K562 (cell line): ENCODE data around the gene PLEKHA7. TPM values are rescaled to one million over a fixed set of nuclear protein-coding genes. Genes with fewer than 3 reads are reported as not detected.

Source experiments
- ATAC-seq: fragments of 200-7000 bp; cut with Tn5 transposase; 3 replicates; pipeline ENCODE4 v1.9.1; 2020; ENCODE audit warnings: moderate library complexity
- BruUV-seq: library from RNA; stranded (reverse); fragments of 400-500 nt; replicated peaks from 2 replicates; lab custom pipeline; 2021; lab: Mats Ljungman, UMichigan
- CTCF ChIA-PET: fragments of 300-600 bp; formaldehyde crosslinking; extraction: SDS; loops from one replicate; lab custom pipeline; 2021; ENCODE audit warnings: low intra/inter-chr PET ratio; lab: Yijun Ruan, JAX
- POLR2A ChIA-PET: fragments of 300-600, 350-650 bp; sonication (Branson Sonifier 250); formaldehyde crosslinking; extraction: SDS; loops from one replicate; lab custom pipeline; 2021; ENCODE audit warnings: antibody characterized with exemption, inconsistent platforms; lab: Yijun Ruan, JAX
- DNase-seq, 4 experiments: peaks; one replicate each; pipeline versions ENCODE4 v3.0.0 to v3.0.0-alpha.2; 2011 to 2018; ENCODE audit warnings: low spot score in 3 of 4, mixed read lengths in 3 of 4; ENCODE audit errors: extremely low read depth in 1 of 4
- FAIRE-seq: peaks from 2 replicates; lab custom pipeline; 2011; peaks lifted over from hg19 to GRCh38; lab: Jason Lieb, UNC
- H2AFZ ChIP-seq: 2 replicates; pipeline ENCODE4 v1.6.0; 2011; ENCODE audit warnings: low read depth, low read length, control low read depth, inconsistent platforms
- H3K27ac ChIP-seq: fragments of 200-600 bp; 3 replicates; pipeline ENCODE4 v1.8.0; 2011; ENCODE audit warnings: low read depth, mild to moderate bottlenecking, control low read depth, inconsistent platforms, low read length, moderate library complexity, mixed read lengths; ENCODE audit errors: extremely low read depth
- H3K27me3 ChIP-seq, 2 experiments: fragments of 300-600 bp in 1 of 2; 2 replicates in 1 of 2; 3 replicates in 1 of 2; pipeline versions ENCODE4 v1.6.0 to v1.8.0; 2011; ENCODE audit warnings: inconsistent platforms in 2 of 2, low read length in 2 of 2, mild to moderate bottlenecking in 1 of 2, mixed read lengths in 1 of 2, moderate library complexity in 1 of 2; ENCODE audit not compliant: control insufficient read depth in 2 of 2, insufficient read depth in 2 of 2
- H3K36me3 ChIP-seq: fragments of 300-600 bp; 3 replicates; pipeline ENCODE4 v1.8.0; 2011; ENCODE audit warnings: mild to moderate bottlenecking, low read length, inconsistent platforms; ENCODE audit not compliant: control insufficient read depth, insufficient read depth
- H3K4me1 ChIP-seq, 2 experiments: fragments of 200-600 bp in 1 of 2; replicated peaks in 1 of 2; 2 replicates in 1 of 2; 3 replicates in 1 of 2; pipeline versions ENCODE4 v1.5.1 to v1.8.0; 2011; ENCODE audit warnings: inconsistent platforms in 2 of 2, low read length in 2 of 2, mild to moderate bottlenecking in 1 of 2, mixed read lengths in 1 of 2, moderate library complexity in 1 of 2; ENCODE audit not compliant: control insufficient read depth in 2 of 2, insufficient read depth in 2 of 2
- H3K4me2 ChIP-seq: 2 replicates; pipeline ENCODE4 v1.6.1; 2011; ENCODE audit warnings: low read length, control low read depth, inconsistent platforms, mixed read lengths; ENCODE audit not compliant: insufficient read depth
- H3K4me3 ChIP-seq: fragments of 200-600 bp; sonication (generic), shearing (Covaris generic); 2 replicates; pipeline ENCODE4 v1.5.1; 2016; ENCODE audit warnings: control low read depth, inconsistent platforms
- H3K79me2 ChIP-seq: fragments of 200-600 bp; 3 replicates; pipeline ENCODE4 v1.8.0; 2011; ENCODE audit warnings: low read length, inconsistent platforms; ENCODE audit not compliant: control insufficient read depth, insufficient read depth
- H3K9ac ChIP-seq, 2 experiments: 2 replicates each; pipeline versions ENCODE4 v1.6.0 to v1.6.1; 2011; ENCODE audit warnings: low read depth in 2 of 2, low read length in 2 of 2, control low read depth in 1 of 2, inconsistent platforms in 1 of 2, mild to moderate bottlenecking in 1 of 2, mixed read lengths in 1 of 2; ENCODE audit not compliant: insufficient read depth in 1 of 2
- H3K9me1 ChIP-seq: one replicate; pipeline ENCODE4 v1.6.0; 2011; ENCODE audit warnings: inconsistent platforms, mild to moderate bottlenecking, low read length, moderate library complexity; ENCODE audit not compliant: control insufficient read depth, insufficient read depth
- H3K9me3 ChIP-seq: replicated peaks from 2 replicates; pipeline ENCODE4 v1.5.1; 2011; ENCODE audit warnings: low read depth, low read length, inconsistent platforms; ENCODE audit not compliant: control insufficient read depth, insufficient read depth
- H4K20me1 ChIP-seq: replicated peaks from 2 replicates; pipeline ENCODE4 v1.6.1; 2011; ENCODE audit warnings: low read length, inconsistent platforms, mixed read lengths; ENCODE audit not compliant: control insufficient read depth, insufficient read depth
- C11orf30 ChIP-seq: fragments of 450-650 bp; IDR thresholded peaks from 2 replicates; pipeline ENCODE4 v1.6.1; 2016; ENCODE audit warnings: low read depth, mild to moderate bottlenecking
- CXXC5 ChIP-seq: fragments of 250-450 bp; sonication (Bioruptor Pico); IDR thresholded peaks from 2 replicates; pipeline ENCODE4 v1.8.0; 2022; ENCODE audit warnings: inconsistent platforms, mild to moderate bottlenecking, moderate library complexity
- EZH2 ChIP-seq: IDR thresholded peaks from 2 replicates; pipeline ENCODE4 v1.6.1; 2012; ENCODE audit warnings: low read depth, mild to moderate bottlenecking, inconsistent platforms, low read length, borderline replicate concordance
- HDAC1 ChIP-seq, 2 experiments: fragments of 450-650 bp; IDR thresholded peaks; 2 replicates each; pipeline ENCODE4 v1.6.1; 2016 to 2017; ENCODE audit warnings: inconsistent platforms in 1 of 2, mild to moderate bottlenecking in 1 of 2, moderate library complexity in 1 of 2
- MTA2 ChIP-seq: fragments of 450-650 bp; IDR thresholded peaks from 2 replicates; pipeline ENCODE4 v1.6.1; 2016; ENCODE audit warnings: low read depth
- PCBP1 ChIP-seq: fragments of 200-400 bp; formaldehyde crosslinking; IDR thresholded peaks from 2 replicates; pipeline ENCODE4 v1.6.1; 2018; ENCODE audit warnings: mild to moderate bottlenecking, low read depth, low read length; ENCODE audit not compliant: poor library complexity, severe bottlenecking
- PHTF2 ChIP-seq: fragments of 250-450 bp; sonication (Bioruptor Pico); IDR thresholded peaks from 2 replicates; pipeline ENCODE4 v1.5.0; 2021; ENCODE audit warnings: mild to moderate bottlenecking
- RERE ChIP-seq: sonication (generic); formaldehyde crosslinking; IDR thresholded peaks from 2 replicates; pipeline ENCODE4 v1.8.0; 2023; ENCODE audit warnings: missing genetic modification reagents, mild to moderate bottlenecking, borderline replicate concordance
- RNF2 ChIP-seq: sonication (generic); IDR thresholded peaks from 2 replicates; pipeline ENCODE4 v1.6.1; 2016
- TEAD4 ChIP-seq, 2 experiments: sonication (generic) in 1 of 2; formaldehyde crosslinking in 1 of 2; IDR thresholded peaks; 2 replicates each; pipeline versions ENCODE4 v1.6.1 to v1.8.0; 2012 to 2022; ENCODE audit warnings: borderline replicate concordance in 1 of 2, inconsistent platforms in 1 of 2, low read length in 1 of 2, mild to moderate bottlenecking in 1 of 2, missing genetic modification reagents in 1 of 2
- ZNF282 ChIP-seq: sonication (generic); formaldehyde crosslinking; IDR thresholded peaks from 2 replicates; pipeline ENCODE4 v1.8.1; 2023; ENCODE audit warnings: missing genetic modification reagents
- ZNF699 ChIP-seq: fragments of 250-450 bp; sonication (Bioruptor Pico); IDR thresholded peaks from 2 replicates; pipeline ENCODE4 v1.8.0; 2021; ENCODE audit warnings: mild to moderate bottlenecking, moderate library complexity; ENCODE audit not compliant: insufficient replicate concordance
- WGBS: fragments of 100-300 bp; shearing (Covaris generic); methylation state at CpG from one replicate; pipeline ENCODE4 v1.1.6; 2016; ENCODE audit warnings: low coverage, mixed read lengths; ENCODE audit not compliant: insufficient coverage; ENCODE audit errors: missing lambda C conversion rate; 5-methylcytosine and 5-hydroxymethylcytosine counted together
- in situ Hi-C: fragments of 300-500 bp; cut with MboI; formaldehyde crosslinking; loops from 4 replicates; pipeline ENCODE4 v1.15.0; 2018; ENCODE audit warnings: inconsistent platforms, mixed read lengths
- intact Hi-C: fragments of 100-400 bp; cut with micrococcal nuclease; formaldehyde crosslinking; loops from 2 replicates; pipeline ENCODE4 v1.14.2; 2022
- polyA plus RNA-seq, 8 experiments: library from polyadenylated mRNA; depleted of rRNA in 4 of 8; stranded (reverse) in 5 of 8; unstranded in 3 of 8; fragments of >200 nt; fragmentation: Nextera tagmentation in 2 of 8; fragmentation: Illumina TruSeq in 1 of 8; extraction: Ambion mirVana in 2 of 8; extraction: Trizol in 1 of 8; gene quantifications; 2 replicates each; pipeline versions ENCODE4 v1.2.1 to v1.2.3, GENCODE V29; 2011 to 2014; ENCODE audit warnings: inconsistent platforms in 1 of 8, missing spikeins in 1 of 8
- total RNA-seq, 7 experiments: library from RNA; depleted of rRNA in 6 of 7; stranded (reverse); fragments of >200 nt in 6 of 7; fragmentation: Illumina TruSeq in 2 of 7; extraction: Trizol in 2 of 7; gene quantifications; 2 replicates each; pipeline versions ENCODE4 v1.2.1 to v1.2.3, GENCODE V29; 2011 to 2021; ENCODE audit warnings: low replicate concordance in 1 of 7

The PLEKHA7 gene
- total and polyA plus RNA-seq, 9 of the 15 experiments (the other 6 are each of a cell fraction or from before 2014, with no cell fraction given), result 0.06 to 0.77 (median 0.20) TPM; not detected in 1

- in situ Hi-C loops (no loop called here), intact Hi-C loops (no loop called here)
- Histone ChIP-seq H3K4me2 (no peak overlapping the region), H2AFZ (no peak overlapping the region), H3K9me1 (no peaks in the 10 kb centered on the region), H3K36me3 (no peaks in the 10 kb centered on the region), H3K9ac (no peak overlapping the region), H4K20me1 (no peaks in the 10 kb centered on the region), H3K4me3 (no peak overlapping the region), H3K27ac (no peak overlapping the region), H3K4me1 (peaks cover 3 to 4% of the 10 kb centered on the region in 2 experiments; a peak in 3 of 5 replicates), H3K79me2 (no peaks in the 10 kb centered on the region), H3K27me3 (peaks cover 54 to 80% of the 10 kb centered on the region in 2 experiments), H3K9me3 (no peaks in the 10 kb centered on the region)
- ChIA-PET CTCF (no interaction called here), POLR2A (interaction anchor here (1.5 kb wide), 1 partner anchor 10 kb away, joined by 4 read pairs; no protein-coding TSS in a partner anchor)
- DNase-seq (no peak), ATAC-seq (no peak), FAIRE-seq (no peak)
- no TSS peak for BruUV-seq
- WGBS, result under 1% methylated on average over 11 of the region's 11 CpGs
- TF ChIP-seq HDAC1 (IDR thresholded peaks at IDR 0.05) (no peak), RNF2 (no peak), ZNF699 (CRISPR knock-in tag) (no peak), TEAD4 (IDR thresholded peaks at IDR 0.05; ENCODE audit: low read length) (no peak), TEAD4 (CRISPR knock-in tag; IDR thresholded peaks at IDR 0.05; ENCODE audit: borderline replicate concordance) (no peak), RERE (no peak), PCBP1 (no peak), CXXC5 (CRISPR knock-in tag) (no peak), C11orf30 (no peak), PHTF2 (CRISPR knock-in tag) (no peak), MTA2 (no peak), ZNF282 (CRISPR knock-in tag) (no peak), EZH2 (no peak)
Observed at GRCh38 chr11:16809886-16810668, 204.1 kb downstream of the PLEKHA7 start.
